A549 (cell line): Measurements from ENCODE around the gene NDUFA11. TPM values are rescaled to one million over a fixed set of nuclear protein-coding genes. Genes with fewer than 3 reads are reported as not detected.

ENCODE experiments used
- ATAC-seq, 2 experiments: fragments of 200-7000 bp in 1 of 2; fragments of >200 bp in 1 of 2; cut with Nextera tagmentation in 1 of 2; cut with Tn5 transposase in 1 of 2; 3 replicates each; pipeline versions ENCODE4 v1.8.0 to v1.9.1; 2018 to 2020; ENCODE audit warnings: mild to moderate bottlenecking in 1 of 2, moderate library complexity in 1 of 2
- CTCF ChIA-PET: fragments of 300-600 bp; sonication (Branson Sonifier 250); formaldehyde crosslinking; extraction: SDS; loops from one replicate; lab custom pipeline; 2021; ENCODE audit warnings: antibody characterized with exemption, inconsistent platforms; lab: Yijun Ruan, JAX
- POLR2A ChIA-PET: fragments of 350-600 bp; formaldehyde crosslinking; extraction: SDS; loops from one replicate; lab custom pipeline; 2021; ENCODE audit warnings: antibody characterized with exemption, inconsistent platforms; lab: Yijun Ruan, JAX
- DNase-seq, 2 experiments: peaks; one replicate each; pipeline versions ENCODE4 v3.0.0 to v3.0.0-alpha.2; 2011 to 2016; ENCODE audit warnings: low read depth in 1 of 2, low spot score in 1 of 2
- FAIRE-seq: peaks from 2 replicates; lab custom pipeline; 2011; peaks lifted over from hg19 to GRCh38; lab: Jason Lieb, UNC
- H3K27ac ChIP-seq, 2 experiments: fragments of >200 bp; sonication (Bioruptor Twin); formaldehyde crosslinking; 3 replicates each; pipeline ENCODE4 v1.5.1; 2016 to 2017
- H3K4me1 ChIP-seq: fragments of >200 bp; sonication (Bioruptor Twin); formaldehyde crosslinking; 3 replicates; pipeline ENCODE4 v1.6.1; 2016
- H3K4me2 ChIP-seq: fragments of >200 bp; sonication (Bioruptor Twin); formaldehyde crosslinking; 3 replicates; pipeline ENCODE4 v1.6.1; 2016
- H3K4me3 ChIP-seq: fragments of >200 bp; sonication (Bioruptor Twin); formaldehyde crosslinking; 3 replicates; pipeline ENCODE4 v1.5.1; 2016
- H3K9me3 ChIP-seq: fragments of >200 bp; sonication (Bioruptor Twin); formaldehyde crosslinking; 3 replicates; pipeline ENCODE4 v1.6.1; 2016
- ATOH8 ChIP-seq: fragments of 250-450 bp; sonication (Bioruptor Pico); IDR thresholded peaks from 2 replicates; pipeline ENCODE4 v1.5.0; 2020; ENCODE audit warnings: low read depth, mild to moderate bottlenecking, moderate library complexity
- CBX8 ChIP-seq: fragments of 200-600 bp; sonication (generic); IDR thresholded peaks from 2 replicates; pipeline ENCODE4 v1.6.1; 2016
- CHD2 ChIP-seq: fragments of 150-350 bp; IDR thresholded peaks from 2 replicates; pipeline ENCODE4 v1.6.1; 2014; ENCODE audit warnings: low read length; ENCODE audit not compliant: partially characterized antibody
- E2F6 ChIP-seq: IDR thresholded peaks from 2 replicates; pipeline ENCODE4 v1.6.1; 2012; ENCODE audit warnings: low read depth, borderline replicate concordance
- EHMT2 ChIP-seq: fragments of 200-600 bp; sonication (generic); IDR thresholded peaks from 2 replicates; pipeline ENCODE4 v1.6.1; 2016; ENCODE audit warnings: antibody characterized with exemption, low read depth, mild to moderate bottlenecking, moderate library complexity
- ELK1 ChIP-seq: fragments of 150-350 bp; IDR thresholded peaks from 2 replicates; pipeline ENCODE4 v1.6.1; 2014; ENCODE audit warnings: low read depth, mild to moderate bottlenecking, low read length
- FOSL2 ChIP-seq, 2 experiments: fragments of 450-650 bp in 1 of 2; fragments of >200 bp in 1 of 2; sonication (Bioruptor Twin) in 1 of 2; formaldehyde crosslinking; IDR thresholded peaks; 2 replicates each; pipeline versions ENCODE4 v1.5.0 to v1.6.1; 2016 to 2020; ENCODE audit warnings: mild to moderate bottlenecking in 1 of 2, moderate library complexity in 1 of 2
- FOXS1 ChIP-seq: fragments of 250-450 bp; sonication (Bioruptor Pico); IDR thresholded peaks from 2 replicates; pipeline ENCODE4 v1.5.0; 2020; ENCODE audit warnings: mild to moderate bottlenecking, moderate library complexity
- HMGXB4 ChIP-seq: fragments of 250-450 bp; sonication (Bioruptor Pico); IDR thresholded peaks from 2 replicates; pipeline ENCODE4 v1.5.0; 2021; ENCODE audit warnings: mild to moderate bottlenecking, moderate library complexity, borderline replicate concordance
- HOXA7 ChIP-seq: fragments of 250-450 bp; sonication (Bioruptor Pico); IDR thresholded peaks from 2 replicates; pipeline ENCODE4 v1.5.0; 2020; ENCODE audit warnings: mild to moderate bottlenecking, moderate library complexity
- HOXB13 ChIP-seq: fragments of 250-450 bp; sonication (Bioruptor Pico); IDR thresholded peaks from 2 replicates; pipeline ENCODE4 v1.5.0; 2020; ENCODE audit warnings: low read depth, mild to moderate bottlenecking, moderate library complexity
- KDM1A ChIP-seq: fragments of 200-600 bp; sonication (generic); IDR thresholded peaks from 2 replicates; pipeline ENCODE4 v1.6.1; 2016; ENCODE audit warnings: low read depth, mild to moderate bottlenecking
- KDM5A ChIP-seq: fragments of 200-600 bp; sonication (generic); IDR thresholded peaks from 2 replicates; pipeline ENCODE4 v1.6.1; 2016; ENCODE audit warnings: antibody characterized with exemption, mild to moderate bottlenecking
- MAFK ChIP-seq: fragments of 450-650 bp; IDR thresholded peaks from 2 replicates; pipeline ENCODE4 v1.6.1; 2014; ENCODE audit not compliant: partially characterized antibody
- MAZ ChIP-seq: fragments of 150-350 bp; IDR thresholded peaks from 2 replicates; pipeline ENCODE4 v1.6.1; 2014; ENCODE audit warnings: antibody characterized with exemption, low read depth, low read length, borderline replicate concordance
- MYC ChIP-seq: IDR thresholded peaks from 2 replicates; pipeline ENCODE4 v1.6.1; 2012; ENCODE audit warnings: mild to moderate bottlenecking, inconsistent platforms, low read length, improper control_type of control experiment, borderline replicate concordance
- PBX3 ChIP-seq: IDR thresholded peaks from 2 replicates; pipeline ENCODE4 v1.6.1; 2012
- PHF8 ChIP-seq: fragments of 200-600 bp; sonication (generic); IDR thresholded peaks from 2 replicates; pipeline ENCODE4 v1.6.1; 2016; ENCODE audit warnings: low read depth, mild to moderate bottlenecking, antibody characterized with exemption, moderate library complexity, borderline replicate concordance
- POLR2A ChIP-seq: IDR thresholded peaks from 2 replicates; pipeline ENCODE4 v1.6.1; 2012; ENCODE audit warnings: mild to moderate bottlenecking, low read length
- RNF2 ChIP-seq: fragments of 200-600 bp; sonication (generic); IDR thresholded peaks from 2 replicates; pipeline ENCODE4 v1.6.1; 2016; ENCODE audit warnings: low read depth, mild to moderate bottlenecking, antibody characterized with exemption, moderate library complexity, borderline replicate concordance
- SMC3 ChIP-seq: fragments of >200 bp; sonication (Bioruptor Twin); formaldehyde crosslinking; IDR thresholded peaks from 3 replicates; pipeline ENCODE4 v1.6.1; 2018; ENCODE audit warnings: inconsistent platforms
- SREBF2 ChIP-seq: fragments of 450-650 bp; IDR thresholded peaks from 2 replicates; pipeline ENCODE4 v1.6.1; 2014; ENCODE audit warnings: mild to moderate bottlenecking, moderate library complexity
- TFCP2L1 ChIP-seq: fragments of 250-450 bp; sonication (Bioruptor Pico); IDR thresholded peaks from 2 replicates; pipeline ENCODE4 v1.5.0; 2021; ENCODE audit warnings: mild to moderate bottlenecking
- TP53 ChIP-seq: fragments of 250-450 bp; sonication (Bioruptor Pico); IDR thresholded peaks from 2 replicates; pipeline ENCODE4 v1.5.0; 2021; ENCODE audit warnings: mild to moderate bottlenecking, moderate library complexity
- ZFP36 ChIP-seq: fragments of 450-650 bp; IDR thresholded peaks from 2 replicates; pipeline ENCODE4 v1.6.1; 2014; ENCODE audit warnings: borderline replicate concordance; ENCODE audit not compliant: partially characterized antibody
- ZNF302 ChIP-seq: fragments of 250-450 bp; sonication (Bioruptor Pico); IDR thresholded peaks from 2 replicates; pipeline ENCODE4 v1.9.0; 2021; ENCODE audit warnings: inconsistent platforms, mild to moderate bottlenecking, moderate library complexity
- WGBS: methylation state at CpG from one replicate; pipeline ENCODE4 v1.1.6; 2017; ENCODE audit errors: missing lambda C conversion rate; 5-methylcytosine and 5-hydroxymethylcytosine counted together
- polyA plus RNA-seq, 4 experiments: library from polyadenylated mRNA; depleted of rRNA in 3 of 4; stranded (reverse); fragments of >200 nt; fragmentation: RNase III in 1 of 4; extraction: RNeasy Plus Mini Kit Qiagen cat#74134 plus additional on column Dnase treatment in 1 of 4; gene quantifications; 2 replicates in 3 of 4; 3 replicates in 1 of 4; pipeline ENCODE4 v1.2.3, GENCODE V29; 2011 to 2017

The NDUFA11 gene
- polyA plus RNA-seq, 2 of the 4 experiments (the other 2 are of a cell fraction): 75.0 to 173 TPM

- H3K4me2 ChIP-seq: no peak overlapping the region
- WGBS: 92% methylated on average over 10 of the region's 13 CpGs
- no peak for DNase-seq
- H3K9me3 ChIP-seq: no peaks in the 10 kb centered on the region
- CTCF ChIA-PET: interaction anchor here (1.1 kb wide), 1 partner anchor 70 kb away, joined by 3 read pairs; no protein-coding TSS in a partner anchor
- TF ChIP-seq E2F6 (no peak), MYC (no peak), MAFK (no peak), PHF8 (no peak), SMC3 (no peak), EHMT2 (no peak), MAZ (no peak), HOXB13 (CRISPR knock-in tag) (no peak), TP53 (CRISPR knock-in tag) (no peak), KDM5A (no peak), KDM1A (no peak), SREBF2 (no peak), ATOH8 (CRISPR knock-in tag) (no peak), POLR2A (no peak)
- POLR2A ChIA-PET: no interaction called here
- no peak overlapping the region for H3K27ac ChIP-seq
- FAIRE-seq: no peak
- H3K4me1 ChIP-seq: no peaks in the 10 kb centered on the region
- no peak for ATAC-seq
- H3K4me3 ChIP-seq: no peak overlapping the region
These were observed 25.6 kb upstream of the NDUFA11 start for GRCh38 chr19:5929179-5929578.

GRCh38 chr19:5927441-5927821, 23.8 kb upstream of the NDUFA11 start:
- ChIA-PET POLR2A (no interaction called here), CTCF (interaction anchor here (0.8 kb wide), 1 partner anchor 30 kb away, joined by 3 read pairs; no protein-coding TSS in a partner anchor)
- ATAC-seq (no peak), FAIRE-seq (no peak), DNase-seq (no peak)
- Histone ChIP-seq H3K4me3 (no peak overlapping the region), H3K27ac (no peak overlapping the region), H3K4me1 (no peaks in the 10 kb centered on the region), H3K4me2 (no peak overlapping the region), H3K9me3 (no peaks in the 10 kb centered on the region)
- 94% methylated on average over 7 of the region's 8 CpGs for WGBS
- TF ChIP-seq HOXA7 (CRISPR knock-in tag) (no peak), CHD2 (no peak), HMGXB4 (CRISPR knock-in tag) (no peak), FOSL2 (IDR thresholded peaks at IDR 0.05) (no peak), FOSL2 (CRISPR knock-in tag; IDR thresholded peaks at IDR 0.05) (no peak), KDM1A (no peak), CBX8 (no peak), FOXS1 (CRISPR knock-in tag) (no peak), TFCP2L1 (CRISPR knock-in tag) (no peak), RNF2 (no peak), MAFK (no peak), ZFP36 (no peak), ZNF302 (CRISPR knock-in tag) (no peak), KDM5A (no peak), MAZ (no peak), POLR2A (no peak), ELK1 (no peak), PBX3 (no peak), PHF8 (no peak)
